Memory B cell (primary cell): Measurements from ENCODE around the gene NUDT22.
A peak's percentile ranks its signal among the peaks of the same experiment; 100 is the strongest.

Experiments used
- ATAC-seq: fragments of 150-1000 bp; cut with Tn5 transposase; 2 replicates; pipeline ENCODE4 v1.10.0; 2021; ENCODE audit warnings: low read depth, mild to moderate bottlenecking, moderate library complexity
- DNase-seq, 2 donors: peaks; one replicate each; pipeline ENCODE4 v3.0.0; 2022; ENCODE audit warnings: low spot score in 2 of 2
- H3K27ac Mint-ChIP-seq: one replicate; pipeline ENCODE4 v1.8.0; 2022; ENCODE audit warnings: mild to moderate bottlenecking, moderate library complexity, mixed read lengths
- H3K27me3 Mint-ChIP-seq: one replicate; pipeline ENCODE4 v1.8.0; 2022; ENCODE audit warnings: mixed read lengths
- H3K36me3 Mint-ChIP-seq: one replicate; pipeline ENCODE4 v1.8.0; 2022; ENCODE audit warnings: mild to moderate bottlenecking, mixed read lengths
- H3K4me1 Mint-ChIP-seq: one replicate; pipeline ENCODE4 v1.8.0; 2022; ENCODE audit warnings: mixed read lengths
- H3K4me3 Mint-ChIP-seq: one replicate; pipeline ENCODE4 v1.8.0; 2022; ENCODE audit warnings: mild to moderate bottlenecking, moderate library complexity, mixed read lengths
- H3K9me3 Mint-ChIP-seq: one replicate; pipeline ENCODE4 v1.8.0; 2022; ENCODE audit warnings: mixed read lengths

The NUDT22 gene

DNA sequence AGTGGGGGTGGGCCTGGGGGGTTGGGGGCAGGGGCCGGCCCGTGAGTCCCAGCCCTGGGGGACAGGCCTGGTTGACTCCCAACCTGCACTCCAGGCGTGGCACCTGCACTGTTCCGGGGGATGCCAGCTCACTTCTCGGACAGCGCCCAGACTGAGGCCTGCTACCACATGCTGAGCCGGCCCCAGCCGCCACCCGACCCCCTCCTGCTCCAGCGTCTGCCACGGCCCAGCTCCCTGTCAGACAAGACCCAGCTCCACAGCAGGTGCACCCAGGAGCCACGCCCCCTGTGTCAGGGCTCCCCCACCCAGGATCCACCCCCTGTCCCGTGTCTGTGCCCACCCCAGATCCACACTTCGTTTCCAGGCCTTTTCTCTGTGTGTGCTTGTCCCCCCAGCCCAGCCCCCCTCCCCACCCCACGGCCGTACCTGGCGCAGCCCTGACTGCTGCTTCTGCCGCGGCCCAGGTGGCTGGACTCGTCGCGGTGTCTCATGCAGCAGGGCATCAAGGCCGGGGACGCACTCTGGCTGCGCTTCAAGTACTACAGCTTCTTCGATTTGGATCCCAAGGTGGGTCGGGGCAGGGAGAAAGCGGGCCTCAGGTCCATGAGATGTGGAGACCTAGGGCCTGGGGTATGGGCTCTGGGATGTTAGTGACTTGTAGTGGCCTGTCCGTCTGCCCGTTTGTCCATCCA, 14.7 kb upstream of the NUDT22 start:
- ATAC-seq (no peak), DNase-seq (no peak)
- H3K27ac Mint-ChIP-seq = no peak overlapping the region
- peaks cover 24% of the 10 kb centered on the region for H3K36me3 Mint-ChIP-seq
- H3K9me3 Mint-ChIP-seq = no peaks in the 10 kb centered on the region
- peaks cover 34% of the 10 kb centered on the region for H3K4me1 Mint-ChIP-seq
- H3K4me3 Mint-ChIP-seq = no peak overlapping the region
- H3K27me3 Mint-ChIP-seq = no peaks in the 10 kb centered on the region

GRCh38 chr11:64216879-64217278, 9.2 kb upstream of the NUDT22 start:
- no peak for DNase-seq
- Mint-ChIP-seq H3K4me3 (no peak overlapping the region), H3K36me3 (peaks cover 24% of the 10 kb centered on the region), H3K4me1 (peaks cover 15% of the 10 kb centered on the region), H3K9me3 (no peaks in the 10 kb centered on the region), H3K27me3 (no peaks in the 10 kb centered on the region), H3K27ac (peak overlapping the region; percentile 55)
- no peak for ATAC-seq

DNA sequence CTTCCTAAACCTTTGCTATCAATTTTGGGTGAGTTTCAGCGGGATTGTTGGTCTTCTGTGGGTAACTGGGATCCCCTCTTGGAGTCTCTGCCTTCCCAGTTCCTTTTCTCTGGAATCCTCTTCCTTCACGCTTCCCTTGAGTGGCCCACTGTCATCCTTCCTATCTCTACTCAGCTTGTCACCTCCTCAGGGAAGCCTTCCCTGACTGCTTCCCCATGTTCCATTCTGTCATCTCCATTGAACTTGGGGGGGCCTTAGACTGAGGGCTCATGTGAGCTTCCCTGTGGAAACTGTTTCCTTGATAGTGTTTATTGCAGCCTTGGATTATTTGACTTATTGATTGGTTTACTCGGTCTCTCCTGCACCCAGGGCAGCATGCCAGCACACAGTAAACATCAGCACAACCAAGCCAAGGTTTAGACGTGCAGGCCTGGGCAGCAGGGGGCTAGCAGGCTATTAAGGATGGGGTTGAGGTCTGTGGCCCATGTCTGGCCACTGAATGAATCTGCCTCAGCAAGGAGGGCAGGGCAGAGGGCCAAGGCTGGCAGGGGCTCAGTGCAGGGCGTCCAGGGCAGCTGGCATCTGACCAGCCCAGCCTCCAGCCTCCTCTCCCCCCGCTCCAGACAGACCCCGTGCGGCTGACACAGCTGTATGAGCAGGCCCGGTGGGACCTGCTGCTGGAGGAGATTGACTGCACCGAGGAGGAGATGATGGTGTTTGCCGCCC, 7.3 kb upstream of the NUDT22 start:
- H3K4me3 Mint-ChIP-seq = no peak overlapping the region
- DNase-seq = no peak
- ATAC-seq = no peak
- no peaks in the 10 kb centered on the region for H3K27me3 Mint-ChIP-seq
- H3K36me3 Mint-ChIP-seq = peaks cover 15% of the 10 kb centered on the region
- H3K27ac Mint-ChIP-seq = peak overlapping the region; percentile 14
- peaks cover 5% of the 10 kb centered on the region for H3K4me1 Mint-ChIP-seq
- no peaks in the 10 kb centered on the region for H3K9me3 Mint-ChIP-seq

DNA sequence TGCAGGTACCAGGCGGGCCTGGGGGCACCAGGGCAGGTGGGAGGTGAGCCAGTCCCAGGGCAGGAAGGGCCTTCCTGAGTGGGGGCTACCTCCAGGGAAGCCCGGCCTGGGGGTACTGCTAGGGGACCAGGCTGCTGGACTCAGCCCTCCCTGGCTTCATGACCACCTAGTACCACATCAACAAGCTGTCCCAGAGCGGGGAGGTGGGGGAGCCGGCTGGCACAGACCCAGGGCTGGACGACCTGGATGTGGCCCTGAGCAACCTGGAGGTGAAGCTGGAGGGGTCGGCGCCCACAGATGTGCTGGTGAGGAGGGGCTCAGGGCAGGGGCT, 6.8 kb upstream of the NUDT22 start:
- Mint-ChIP-seq H3K4me1 (peaks cover 7% of the 10 kb centered on the region), H3K27me3 (no peaks in the 10 kb centered on the region), H3K9me3 (no peaks in the 10 kb centered on the region), H3K4me3 (no peak overlapping the region), H3K36me3 (peaks cover 14% of the 10 kb centered on the region), H3K27ac (no peak overlapping the region)
- DNase-seq = no peak
- ATAC-seq = no peak

GRCh38 chr11:64219755-64220154, 6.3 kb upstream of the NUDT22 start:
- H3K4me3 Mint-ChIP-seq = no peak overlapping the region
- no peak overlapping the region for H3K27ac Mint-ChIP-seq
- H3K9me3 Mint-ChIP-seq = no peaks in the 10 kb centered on the region
- DNase-seq (no peak), ATAC-seq (no peak)
- H3K36me3 Mint-ChIP-seq = peaks cover 14% of the 10 kb centered on the region
- peaks cover 7% of the 10 kb centered on the region for H3K4me1 Mint-ChIP-seq
- H3K27me3 Mint-ChIP-seq = no peaks in the 10 kb centered on the region

- ATAC-seq = no peak
- H3K4me3 Mint-ChIP-seq = no peak overlapping the region
- H3K27me3 Mint-ChIP-seq = no peaks in the 10 kb centered on the region
- H3K27ac Mint-ChIP-seq = no peak overlapping the region
- H3K4me1 Mint-ChIP-seq = peaks cover 9% of the 10 kb centered on the region
- H3K9me3 Mint-ChIP-seq = no peaks in the 10 kb centered on the region
- H3K36me3 Mint-ChIP-seq = peaks cover 11% of the 10 kb centered on the region
- no peak for DNase-seq
Observed at GRCh38 chr11:64220271-64220670, 5.8 kb upstream of the NUDT22 start.

DNA sequence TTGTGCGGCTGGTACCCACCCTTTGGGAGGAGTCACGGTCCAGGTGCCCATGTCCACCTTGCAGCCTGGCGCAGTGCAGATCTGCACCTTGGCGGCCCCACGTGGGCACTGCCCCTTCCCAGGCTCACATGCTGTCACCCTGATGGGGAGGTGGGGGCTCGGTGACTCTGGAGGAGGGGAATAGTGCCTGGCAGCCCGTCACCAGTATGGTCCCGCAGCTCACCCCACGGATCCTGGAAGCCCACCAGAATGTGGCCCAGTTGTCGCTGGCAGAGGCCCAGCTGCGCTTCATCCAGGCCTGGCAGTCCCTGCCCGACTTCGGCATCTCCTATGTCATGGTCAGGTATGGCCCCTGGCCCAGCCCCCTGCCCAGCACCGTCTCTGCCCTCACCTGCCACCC, 5.3 kb upstream of the NUDT22 start:
- DNase-seq (peak in 1 of 2 donors; percentile 11), ATAC-seq (no peak)
- Mint-ChIP-seq H3K9me3 (no peaks in the 10 kb centered on the region), H3K27ac (no peak overlapping the region), H3K27me3 (no peaks in the 10 kb centered on the region), H3K36me3 (peaks cover 10% of the 10 kb centered on the region), H3K4me1 (peaks cover 11% of the 10 kb centered on the region), H3K4me3 (no peak overlapping the region)

DNA sequence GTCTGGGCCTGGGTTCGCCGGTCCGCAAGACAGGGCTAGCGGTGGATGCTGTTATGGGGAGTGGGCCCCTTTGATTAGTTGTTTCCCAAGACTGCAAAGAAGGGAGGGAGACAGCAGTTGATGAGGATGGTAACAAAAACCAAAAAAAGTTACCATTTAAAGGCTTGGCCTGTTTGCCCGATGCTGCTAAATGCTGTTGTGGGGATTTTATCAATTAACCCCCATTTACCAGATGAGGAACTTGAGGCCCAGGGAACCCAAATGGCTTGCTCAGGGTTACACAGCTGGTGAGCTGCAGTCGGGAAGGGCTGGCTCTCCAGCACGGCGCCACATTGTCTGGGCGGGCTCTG, 3.4 kb upstream of the NUDT22 start:
- no peaks in the 10 kb centered on the region for H3K27me3 Mint-ChIP-seq
- peaks cover 20% of the 10 kb centered on the region for H3K4me1 Mint-ChIP-seq
- H3K27ac Mint-ChIP-seq = no peak overlapping the region
- ATAC-seq (no peak), DNase-seq (no peak)
- no peak overlapping the region for H3K4me3 Mint-ChIP-seq
- H3K36me3 Mint-ChIP-seq = peaks cover 6% of the 10 kb centered on the region
- H3K9me3 Mint-ChIP-seq = no peaks in the 10 kb centered on the region

- H3K4me1 Mint-ChIP-seq = peaks cover 22% of the 10 kb centered on the region
- ATAC-seq = no peak
- H3K27me3 Mint-ChIP-seq = no peaks in the 10 kb centered on the region
- H3K27ac Mint-ChIP-seq = no peak overlapping the region
- H3K4me3 Mint-ChIP-seq = no peak overlapping the region
- H3K36me3 Mint-ChIP-seq = peaks cover 6% of the 10 kb centered on the region
- no peak for DNase-seq
- H3K9me3 Mint-ChIP-seq = no peaks in the 10 kb centered on the region
Observed at GRCh38 chr11:64223001-64223651, 2.9 kb upstream of the NUDT22 start.

DNA sequence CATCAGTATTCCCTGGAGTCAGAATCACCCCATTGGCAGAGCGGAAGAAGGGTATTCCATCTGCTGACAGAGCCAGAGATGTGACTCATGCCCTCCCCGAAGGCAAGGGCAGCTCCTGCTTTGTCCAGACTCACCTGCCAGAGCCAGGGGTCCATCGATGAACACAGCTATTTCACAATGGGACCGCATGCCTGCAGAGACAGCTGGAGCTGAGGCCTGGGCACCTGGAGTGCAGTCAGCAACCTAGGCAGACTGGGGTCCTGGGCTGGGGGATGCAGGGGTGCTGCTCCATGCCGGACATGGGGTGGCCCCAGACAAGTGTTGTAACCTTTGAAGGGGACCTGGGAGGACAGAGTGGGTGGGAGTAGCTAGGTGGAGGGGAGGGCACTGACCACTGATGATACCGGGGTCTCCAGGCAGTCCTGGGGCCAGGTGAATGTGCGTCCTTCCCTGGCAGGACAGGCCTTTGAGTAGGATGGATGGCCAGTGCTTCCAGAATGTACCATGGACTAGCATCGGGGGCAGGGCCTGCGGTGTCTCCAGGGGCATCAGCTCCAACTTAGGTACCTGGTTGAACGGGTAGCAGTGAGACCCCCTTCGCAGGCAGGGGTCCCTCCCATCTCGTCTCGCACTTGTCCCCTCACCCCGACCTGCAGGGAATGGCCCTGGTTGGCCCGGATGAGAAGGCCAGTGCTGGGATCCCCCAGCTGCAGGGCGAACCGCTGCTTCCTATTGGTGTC, 1.8 kb upstream of the NUDT22 start:
- Mint-ChIP-seq H3K4me1 (peaks cover 24% of the 10 kb centered on the region), H3K36me3 (peaks cover 2% of the 10 kb centered on the region), H3K9me3 (no peaks in the 10 kb centered on the region), H3K27me3 (no peaks in the 10 kb centered on the region), H3K4me3 (peak overlapping the region; percentile 53), H3K27ac (no peak overlapping the region)
- DNase-seq (no peak), ATAC-seq (no peak)

DNA sequence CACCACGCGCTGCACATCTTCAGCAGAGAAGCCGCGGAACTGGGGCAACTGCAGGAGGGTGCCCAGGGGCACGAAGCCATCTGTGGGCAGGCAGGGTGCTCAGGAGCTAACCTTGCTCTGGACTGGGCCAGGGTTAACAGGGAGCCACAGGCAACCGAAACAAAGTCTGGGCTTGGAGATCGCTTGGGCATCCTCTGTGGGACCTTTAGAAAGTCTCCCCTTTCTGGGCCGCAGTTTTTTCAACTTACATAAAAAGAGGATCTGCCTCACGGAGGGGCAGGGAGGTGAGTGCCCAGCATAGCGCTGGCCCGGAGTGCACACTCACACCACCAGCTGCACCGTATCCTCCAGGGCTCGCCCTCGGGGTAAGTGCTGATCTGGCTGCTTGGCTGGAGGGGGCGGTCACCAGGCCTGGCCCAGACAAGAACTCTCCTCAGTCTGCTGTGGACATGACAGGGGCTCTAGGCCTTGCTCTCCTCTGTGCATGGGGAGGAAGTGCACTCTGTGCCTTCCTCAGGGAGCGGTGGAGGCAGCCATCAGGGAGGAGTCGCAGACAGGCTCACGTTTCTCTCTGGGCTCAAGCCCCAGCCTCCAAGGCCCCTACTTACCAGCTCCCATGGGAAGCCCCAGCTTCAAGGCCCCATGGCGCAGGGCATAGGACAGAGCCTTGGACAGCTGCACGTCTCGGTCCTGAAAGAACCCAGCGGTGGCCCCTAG, 1.0 kb upstream of the NUDT22 start:
- Mint-ChIP-seq H3K27ac (peak overlapping the region; percentile 89), H3K9me3 (no peaks in the 10 kb centered on the region), H3K4me1 (peaks cover 28% of the 10 kb centered on the region), H3K27me3 (no peaks in the 10 kb centered on the region), H3K36me3 (peaks cover 2% of the 10 kb centered on the region), H3K4me3 (peak overlapping the region; percentile 94)
- peak in 1 of 2 donors; percentile 16 for DNase-seq
- ATAC-seq = no peak

DNA sequence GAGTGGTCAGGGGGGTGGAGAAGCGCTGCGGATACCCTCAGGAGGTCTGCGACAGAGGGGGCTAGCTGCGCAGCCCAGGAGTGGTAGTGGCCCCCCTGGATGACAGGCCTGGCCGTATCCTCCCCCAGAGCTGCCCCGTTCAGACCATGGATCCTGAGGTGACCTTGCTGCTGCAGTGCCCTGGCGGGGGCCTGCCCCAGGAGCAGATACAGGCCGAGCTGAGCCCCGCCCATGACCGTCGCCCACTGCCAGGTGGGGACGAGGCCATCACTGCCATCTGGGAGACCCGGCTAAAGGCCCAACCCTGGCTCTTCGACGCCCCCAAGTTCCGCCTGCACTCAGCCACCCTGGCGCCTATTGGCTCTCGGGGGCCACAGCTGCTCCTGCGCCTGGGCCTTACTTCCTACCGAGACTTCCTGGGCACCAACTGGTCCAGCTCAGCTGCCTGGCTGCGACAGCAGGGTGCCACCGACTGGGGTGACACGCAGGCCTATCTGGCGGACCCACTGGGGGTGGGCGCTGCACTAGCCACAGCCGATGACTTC, 505 bp downstream of the NUDT22 start:
- no peaks in the 10 kb centered on the region for H3K27me3 Mint-ChIP-seq
- DNase-seq (peak in 1 of 2 donors; percentile 56), ATAC-seq (peak; percentile 26)
- peaks cover 33% of the 10 kb centered on the region for H3K4me1 Mint-ChIP-seq
- peak overlapping the region; percentile 89 for H3K27ac Mint-ChIP-seq
- H3K36me3 Mint-ChIP-seq = no peaks in the 10 kb centered on the region
- H3K4me3 Mint-ChIP-seq = peak overlapping the region; percentile 94
- H3K9me3 Mint-ChIP-seq = no peaks in the 10 kb centered on the region

DNA sequence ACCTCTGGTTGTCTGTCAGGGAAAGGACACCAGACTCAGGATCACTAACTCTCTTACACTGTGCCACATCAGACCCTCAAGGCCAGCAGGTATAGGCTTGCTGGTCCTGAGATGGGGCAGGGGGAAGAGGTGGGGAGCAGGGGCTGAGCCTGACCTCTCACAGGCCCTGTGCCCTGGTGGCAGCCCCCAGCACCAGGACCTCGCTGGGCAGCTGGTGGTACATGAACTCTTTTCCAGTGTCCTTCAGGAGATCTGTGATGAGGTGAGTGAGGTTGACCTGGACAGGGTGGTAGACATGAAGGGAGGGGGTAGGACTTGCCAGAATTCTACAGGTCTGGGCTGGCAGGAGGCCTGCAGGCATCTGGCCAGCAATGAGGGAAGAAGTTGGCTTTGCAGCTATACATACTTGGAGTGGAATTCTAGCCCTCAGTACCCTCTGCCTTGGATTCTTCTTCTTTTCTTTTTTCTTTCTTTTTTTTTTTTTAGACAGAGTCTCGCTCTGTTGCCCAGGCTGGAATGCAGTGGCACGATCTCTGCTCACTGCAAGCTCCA, 1.4 kb downstream of the NUDT22 start:
- Mint-ChIP-seq H3K36me3 (no peaks in the 10 kb centered on the region), H3K27me3 (no peaks in the 10 kb centered on the region), H3K27ac (peak overlapping the region; percentile 89), H3K9me3 (no peaks in the 10 kb centered on the region), H3K4me3 (peak overlapping the region; percentile 94), H3K4me1 (peaks cover 37% of the 10 kb centered on the region)
- ATAC-seq = no peak
- no peak for DNase-seq
